Measurements from ENCODE around the gene FREM2.

GRCh38 chr13:38693641-38694040, 6.8 kb downstream of the FREM2 start:
- no peak for TF ChIP-seq EZH2phosphoT487 (conservative IDR thresholded peaks at IDR 0.05; ENCODE audit: low read length)
- no peak for TF ChIP-seq CTCF (IDR thresholded peaks at IDR 0.05; ENCODE audit: insufficient read depth, low read length, poor library complexity, severe bottlenecking)
